ENCODE data around the gene GSG1L. TPM values are rescaled to one million over a fixed set of nuclear protein-coding genes. Genes with fewer than 3 reads are reported as not detected.

The GSG1L gene
- total RNA-seq, 5 donors from 2014 or later (not counting 1 experiment from before 2014, with no cell fraction given): not detected

GRCh38 chr16:27847030-27847550, 216.4 kb downstream of the GSG1L start:
- no peak overlapping the region for H3K4me3 Mint-ChIP-seq
- DNase-seq (no peak), ATAC-seq (replicated peaks in 1 of 4) (no peak)
- no peaks in the 10 kb centered on the region for H3K4me1 ChIP-seq (ENCODE audit: control insufficient read depth in 1 of 2, extremely low read depth in 1 of 2, insufficient read depth in 2 of 2, low read length in 2 of 2)
- H3K27ac Mint-ChIP-seq: no peak overlapping the region
- no peak overlapping the region for H3K27ac ChIP-seq (ENCODE audit: low read length)
- H3K36me3 ChIP-seq (ENCODE audit: control insufficient read depth in 2 of 2, extremely low read depth in 1 of 2, insufficient read depth in 1 of 2, low read length in 1 of 2): no peaks in the 10 kb centered on the region
- peaks cover 33 to 41% of the 10 kb centered on the region in 2 donors for H3K27me3 Mint-ChIP-seq
- POLR2A ChIA-PET: no interaction called here
- H3K9me3 Mint-ChIP-seq: no peaks in the 10 kb centered on the region
- peaks cover 0 to 42% of the 10 kb centered on the region in 2 experiments for H3K27me3 ChIP-seq (replicated peaks in 1 of 2; ENCODE audit: control insufficient read depth in 2 of 2, extremely low read depth in 1 of 2, insufficient read depth in 2 of 2, low read length in 1 of 2)
- H3K4me3 ChIP-seq (ENCODE audit: control insufficient read depth in 1 of 2, extremely low read depth in 1 of 2, low read length in 1 of 2): no peak overlapping the region
- WGBS (ENCODE audit: insufficient coverage): 0% methylated on average over 1 of the region's 2 CpGs
- H3K9me3 ChIP-seq: no peaks in the 10 kb centered on the region
- H3K36me3 Mint-ChIP-seq: no peaks in the 10 kb centered on the region
- no peaks in the 10 kb centered on the region for H3K4me1 Mint-ChIP-seq
- CTCF ChIA-PET: no interaction called here

GRCh38 chr16:27844826-27845225, 218.7 kb downstream of the GSG1L start:
- Mint-ChIP-seq H3K9me3 (no peaks in the 10 kb centered on the region), H3K4me3 (no peak overlapping the region)

GRCh38 chr16:27843800-27844199, 219.7 kb downstream of the GSG1L start:
- peaks cover 28 to 29% of the 10 kb centered on the region in 2 donors for H3K27me3 Mint-ChIP-seq
- no peaks in the 10 kb centered on the region for H3K9me3 Mint-ChIP-seq
- ChIA-PET CTCF (interaction anchor here in 1 of 2 donors (0.6 kb wide), 1 partner anchor 236 kb away, joined by 4 read pairs; no protein-coding TSS in a partner anchor), POLR2A (no interaction called here)
- H3K27ac ChIP-seq (ENCODE audit: low read length): no peak overlapping the region
- no peaks in the 10 kb centered on the region for H3K9me3 ChIP-seq
- no CpG with 5 or more reads among the region's 1 CpG for WGBS (ENCODE audit: insufficient coverage)
- no peaks in the 10 kb centered on the region for H3K4me1 ChIP-seq (ENCODE audit: control insufficient read depth in 1 of 2, extremely low read depth in 1 of 2, insufficient read depth in 2 of 2, low read length in 2 of 2)
- DNase-seq (no peak), ATAC-seq (replicated peaks in 1 of 4) (no peak)
- H3K27ac Mint-ChIP-seq: no peak overlapping the region
- H3K36me3 ChIP-seq (ENCODE audit: control insufficient read depth in 2 of 2, extremely low read depth in 1 of 2, insufficient read depth in 1 of 2, low read length in 1 of 2): no peaks in the 10 kb centered on the region
- H3K4me1 Mint-ChIP-seq: no peaks in the 10 kb centered on the region
- H3K36me3 Mint-ChIP-seq: no peaks in the 10 kb centered on the region
- H3K27me3 ChIP-seq (replicated peaks in 1 of 2; ENCODE audit: control insufficient read depth in 2 of 2, extremely low read depth in 1 of 2, insufficient read depth in 2 of 2, low read length in 1 of 2): peaks cover 0 to 41% of the 10 kb centered on the region in 2 experiments
- no peak overlapping the region for H3K4me3 Mint-ChIP-seq
- H3K4me3 ChIP-seq (ENCODE audit: control insufficient read depth in 1 of 2, extremely low read depth in 1 of 2, low read length in 1 of 2): no peak overlapping the region

More at GRCh38 chr16:27844826-27845225, 218.7 kb downstream of the GSG1L start:
- no peaks in the 10 kb centered on the region for H3K9me3 ChIP-seq
- H3K36me3 ChIP-seq (ENCODE audit: control insufficient read depth in 2 of 2, extremely low read depth in 1 of 2, insufficient read depth in 1 of 2, low read length in 1 of 2): no peaks in the 10 kb centered on the region
- WGBS (ENCODE audit: insufficient coverage): 56% methylated on average over 2 of the region's 8 CpGs
- Mint-ChIP-seq H3K27ac (no peak overlapping the region), H3K27me3 (peaks cover 24 to 31% of the 10 kb centered on the region in 2 donors), H3K4me1 (no peaks in the 10 kb centered on the region), H3K36me3 (no peaks in the 10 kb centered on the region)
- H3K4me3 ChIP-seq (ENCODE audit: control insufficient read depth in 1 of 2, extremely low read depth in 1 of 2, low read length in 1 of 2): no peak overlapping the region
- CTCF ChIA-PET: no interaction called here
- no peaks in the 10 kb centered on the region for H3K4me1 ChIP-seq (ENCODE audit: control insufficient read depth in 1 of 2, extremely low read depth in 1 of 2, insufficient read depth in 2 of 2, low read length in 2 of 2)
- peaks cover 0 to 40% of the 10 kb centered on the region in 2 experiments for H3K27me3 ChIP-seq (replicated peaks in 1 of 2; ENCODE audit: control insufficient read depth in 2 of 2, extremely low read depth in 1 of 2, insufficient read depth in 2 of 2, low read length in 1 of 2)
- no peak for ATAC-seq (replicated peaks in 1 of 4)
- H3K27ac ChIP-seq (ENCODE audit: low read length): no peak overlapping the region
- DNase-seq: no peak
- POLR2A ChIA-PET: interaction anchor here in 1 of 2 donors (0.6 kb wide), 1 partner anchor 11 kb away, joined by 3 read pairs; no protein-coding TSS in a partner anchor

GRCh38 chr16:27841911-27842310, 221.6 kb downstream of the GSG1L start:
- H3K27ac Mint-ChIP-seq: no peak overlapping the region
- Histone ChIP-seq H3K4me1 (ENCODE audit: control insufficient read depth in 1 of 2, extremely low read depth in 1 of 2, insufficient read depth in 2 of 2, low read length in 2 of 2) (no peaks in the 10 kb centered on the region), H3K27me3 (replicated peaks in 1 of 2; ENCODE audit: control insufficient read depth in 2 of 2, extremely low read depth in 1 of 2, insufficient read depth in 2 of 2, low read length in 1 of 2) (peaks cover 0 to 44% of the 10 kb centered on the region in 2 experiments), H3K4me3 (ENCODE audit: control insufficient read depth in 1 of 2, extremely low read depth in 1 of 2, low read length in 1 of 2) (no peak overlapping the region), H3K9me3 (no peaks in the 10 kb centered on the region), H3K27ac (ENCODE audit: low read length) (no peak overlapping the region), H3K36me3 (ENCODE audit: control insufficient read depth in 2 of 2, extremely low read depth in 1 of 2, insufficient read depth in 1 of 2, low read length in 1 of 2) (no peaks in the 10 kb centered on the region)
- H3K9me3 Mint-ChIP-seq: peaks cover 0 to 7% (median under 1%) of the 10 kb centered on the region in 3 donors
- DNase-seq (no peak), ATAC-seq (replicated peaks in 1 of 4) (no peak)
- H3K27me3 Mint-ChIP-seq: peaks cover 28 to 31% of the 10 kb centered on the region in 2 donors
- H3K4me3 Mint-ChIP-seq: no peak overlapping the region
- POLR2A ChIA-PET: no interaction called here
- CTCF ChIA-PET: no interaction called here
- WGBS (ENCODE audit: insufficient coverage): 81% methylated on average over 23 of the region's 24 CpGs
- no peaks in the 10 kb centered on the region for H3K4me1 Mint-ChIP-seq
- no peaks in the 10 kb centered on the region for H3K36me3 Mint-ChIP-seq

- no peak overlapping the region for H3K4me3 ChIP-seq (ENCODE audit: control insufficient read depth in 1 of 2, extremely low read depth in 1 of 2, low read length in 1 of 2)
- no peaks in the 10 kb centered on the region for H3K9me3 ChIP-seq
- Mint-ChIP-seq H3K36me3 (no peaks in the 10 kb centered on the region), H3K4me3 (no peak overlapping the region), H3K27ac (no peak overlapping the region), H3K27me3 (peaks cover 34 to 37% of the 10 kb centered on the region in 2 donors), H3K9me3 (peaks cover 5 to 12% (median 7%) of the 10 kb centered on the region in 3 donors), H3K4me1 (no peaks in the 10 kb centered on the region)
- DNase-seq: no peak
- WGBS (ENCODE audit: insufficient coverage): 77% methylated on average over 12 of the region's 16 CpGs
- no peaks in the 10 kb centered on the region for H3K4me1 ChIP-seq (ENCODE audit: control insufficient read depth in 1 of 2, extremely low read depth in 1 of 2, insufficient read depth in 2 of 2, low read length in 2 of 2)
- no peak overlapping the region for H3K27ac ChIP-seq (ENCODE audit: low read length)
- ChIA-PET CTCF (no interaction called here), POLR2A (no interaction called here)
- peaks cover 0 to 46% of the 10 kb centered on the region in 2 experiments for H3K27me3 ChIP-seq (replicated peaks in 1 of 2; ENCODE audit: control insufficient read depth in 2 of 2, extremely low read depth in 1 of 2, insufficient read depth in 2 of 2, low read length in 1 of 2)
- no peaks in the 10 kb centered on the region for H3K36me3 ChIP-seq (ENCODE audit: control insufficient read depth in 2 of 2, extremely low read depth in 1 of 2, insufficient read depth in 1 of 2, low read length in 1 of 2)
- ATAC-seq (replicated peaks in 1 of 4): no peak
These were observed 222.3 kb downstream of the GSG1L start for GRCh38 chr16:27841061-27841801.

- 73% methylated on average over 13 of the region's 18 CpGs for WGBS (ENCODE audit: insufficient coverage)
- H3K4me1 ChIP-seq (ENCODE audit: control insufficient read depth in 1 of 2, extremely low read depth in 1 of 2, insufficient read depth in 2 of 2, low read length in 2 of 2): no peaks in the 10 kb centered on the region
- no peak overlapping the region for H3K27ac Mint-ChIP-seq
- peaks cover 2 to 46% of the 10 kb centered on the region in 2 experiments for H3K27me3 ChIP-seq (replicated peaks in 1 of 2; ENCODE audit: control insufficient read depth in 2 of 2, extremely low read depth in 1 of 2, insufficient read depth in 2 of 2, low read length in 1 of 2)
- ChIA-PET POLR2A (no interaction called here), CTCF (no interaction called here)
- peaks cover 5 to 12% (median 8%) of the 10 kb centered on the region in 3 donors for H3K9me3 Mint-ChIP-seq
- no peak overlapping the region for H3K27ac ChIP-seq (ENCODE audit: low read length)
- no peak overlapping the region for H3K4me3 Mint-ChIP-seq
- no peaks in the 10 kb centered on the region for H3K9me3 ChIP-seq
- H3K36me3 ChIP-seq (ENCODE audit: control insufficient read depth in 2 of 2, extremely low read depth in 1 of 2, insufficient read depth in 1 of 2, low read length in 1 of 2): no peaks in the 10 kb centered on the region
- H3K27me3 Mint-ChIP-seq: peaks cover 32 to 38% of the 10 kb centered on the region in 2 donors
- no peaks in the 10 kb centered on the region for H3K36me3 Mint-ChIP-seq
- H3K4me3 ChIP-seq (ENCODE audit: control insufficient read depth in 1 of 2, extremely low read depth in 1 of 2, low read length in 1 of 2): no peak overlapping the region
- DNase-seq: no peak
- H3K4me1 Mint-ChIP-seq: no peaks in the 10 kb centered on the region
- ATAC-seq (replicated peaks in 1 of 4): no peak
These were observed 223.0 kb downstream of the GSG1L start for GRCh38 chr16:27840311-27841060.
